Pancreas (tissue), 10 donors: ENCODE measurements around the gene FYN. TPM values are rescaled to one million over a fixed set of nuclear protein-coding genes. Genes with fewer than 3 reads are reported as not detected.

Experiments
- ATAC-seq, 4 donors: fragments of 200-7000 bp; cut with Tn5 transposase; one replicate each; pipeline versions ENCODE4 v1.8.0 to v1.9.1; 2020; ENCODE audit warnings: mild to moderate bottlenecking in 4 of 4, moderate library complexity in 4 of 4
- DNase-seq, 6 donors: peaks; one replicate each; pipeline ENCODE4 v3.0.0-alpha.2; 2020
- FAIRE-seq: peaks from 2 replicates; lab custom pipeline; 2012; peaks lifted over from hg19 to GRCh38; lab: Jason Lieb, UNC
- H3K27ac ChIP-seq, 4 donors: fragments of 200-600 bp; sonication (generic); 1 replicate in 3 of 4; 2 replicates in 1 of 4; pipeline versions ENCODE4 v1.5.0 to v1.8.0; 2020
- H3K27me3 ChIP-seq, 4 donors: fragments of 200-600 bp; one replicate each; pipeline ENCODE4 v1.8.0; 2021
- H3K36me3 ChIP-seq, 3 donors: fragments of 200-600 bp; sonication (generic) in 1 of 3; one replicate each; pipeline versions ENCODE4 v1.5.0 to v1.8.0; 2020 to 2021
- H3K4me1 ChIP-seq, 3 donors: fragments of 200-600 bp; one replicate each; pipeline ENCODE4 v1.8.0; 2021
- H3K4me3 ChIP-seq, 4 donors: fragments of 200-600 bp; sonication (generic) in 2 of 4; one replicate each; pipeline versions ENCODE4 v1.5.0 to v1.8.0; 2020 to 2021
- H3K9me3 ChIP-seq, 4 donors: fragments of 200-600 bp; one replicate each; pipeline ENCODE4 v1.8.0; 2021
- WGBS, 2 donors: extraction: QIAGEN DNeasy Blood & Tissue Kit; methylation state at CpG; one replicate each; pipeline ENCODE4 v1.1.7; 2013; 5-methylcytosine and 5-hydroxymethylcytosine counted together
- intact Hi-C, 3 donors: fragments of 100-400 bp; cut with DNase I; formaldehyde crosslinking; loops; one replicate each; pipeline versions ENCODE4 v1.11.1 to v1.14.2; 2022
- polyA plus RNA-seq, 2 donors: library from polyadenylated mRNA; stranded (reverse); fragments of 200-250 nt; gene quantifications; one replicate each; pipeline ENCODE4 v1.2.3, GENCODE V29; 2013
- total RNA-seq, 6 donors: library from RNA; stranded (reverse); fragmentation: NEBNext Ultra II Directional in 4 of 6; extraction: Animal tissue kit (Norgen Biotek cat#: 25700) in 4 of 6; gene quantifications; one replicate each; pipeline versions ENCODE4 v1.2.1 to v1.2.4, GENCODE V29; 2021 to 2023
- TF ChIP-seq, protein P1 (sequence below), 4 donors: fragments of 200-600 bp; sonication (generic) in 3 of 4; IDR thresholded peaks; one replicate each; pipeline versions ENCODE4 v1.5.0 to v1.8.0; 2021; ENCODE audit warnings: antibody characterized with exemption in 4 of 4
- donor health status: healthy with polysubstance abuse.
- donor health status: DM: no; HTN: no; CAD: no; lungs with moderate emphysema.
- donor health status: DM: no; HTN: no; CAD: no.
- donor health status: control.
- donor health status: control.
- donor health status: Bipolar disorder and iron deficiency.
- donor health status: DM: yes; HTN: yes; CAD: no.
- donor health status: DM: no; HTN: no; CAD: no.
- donor health status: DM: no; HTN: no; CAD: no.
- donor health status: DM: yes; HTN: yes; CAD: no.

The FYN gene
- total and polyA plus RNA-seq, 8 donors, result 6.4 to 21.7 (median 11.9) TPM

DNA sequence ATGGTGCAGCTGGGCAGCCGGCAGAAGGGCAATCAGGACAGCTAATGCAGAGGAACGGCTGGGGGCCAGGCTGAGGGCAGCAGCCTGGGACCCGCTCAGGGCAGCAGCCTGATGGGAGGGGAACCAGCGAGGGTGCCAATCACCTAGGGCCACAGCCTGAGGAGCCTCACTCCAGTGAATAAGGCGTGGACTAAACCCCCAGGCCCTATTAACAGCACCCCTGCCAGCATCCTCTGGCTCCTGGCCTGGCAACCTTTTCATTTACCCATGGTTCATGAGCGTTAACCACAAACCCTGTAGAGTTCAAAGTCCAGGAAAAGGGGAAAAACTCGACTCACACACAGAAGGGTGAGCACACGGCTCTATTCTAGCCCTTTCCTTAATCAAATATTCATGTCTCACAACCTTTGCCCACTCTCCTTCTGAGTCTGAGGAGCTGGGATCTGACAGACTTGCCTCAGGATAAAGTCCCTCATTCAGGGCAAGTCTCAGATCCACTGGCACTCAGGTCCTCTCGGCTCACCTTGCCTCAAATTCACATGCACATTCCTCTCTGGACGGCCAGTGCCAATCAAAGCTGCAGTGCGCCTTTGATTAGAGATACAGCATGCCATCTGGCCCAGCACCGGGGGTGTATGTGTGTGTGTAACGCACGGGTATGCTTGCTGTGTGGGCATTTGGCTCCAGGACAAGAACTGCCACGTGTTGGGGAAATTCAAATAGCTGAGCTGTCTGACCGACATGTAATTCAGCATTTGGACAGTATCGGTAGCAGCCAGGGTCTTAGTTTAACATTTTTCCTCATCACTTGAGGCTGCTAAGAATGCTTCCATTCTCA, 180.7 kb downstream of the FYN start:
- H3K4me1 ChIP-seq, result peaks cover 0 to 27% (median 0%) of the 10 kb centered on the region in 3 donors
- intact Hi-C loops, result no loop called here
- FAIRE-seq (no peak), DNase-seq (peak; percentile 62 to 81 (median 71)), ATAC-seq (peak; percentile 77 to 91 (median 86))
- H3K36me3 ChIP-seq, result no peaks in the 10 kb centered on the region
- TF ChIP-seq, protein P1, sequence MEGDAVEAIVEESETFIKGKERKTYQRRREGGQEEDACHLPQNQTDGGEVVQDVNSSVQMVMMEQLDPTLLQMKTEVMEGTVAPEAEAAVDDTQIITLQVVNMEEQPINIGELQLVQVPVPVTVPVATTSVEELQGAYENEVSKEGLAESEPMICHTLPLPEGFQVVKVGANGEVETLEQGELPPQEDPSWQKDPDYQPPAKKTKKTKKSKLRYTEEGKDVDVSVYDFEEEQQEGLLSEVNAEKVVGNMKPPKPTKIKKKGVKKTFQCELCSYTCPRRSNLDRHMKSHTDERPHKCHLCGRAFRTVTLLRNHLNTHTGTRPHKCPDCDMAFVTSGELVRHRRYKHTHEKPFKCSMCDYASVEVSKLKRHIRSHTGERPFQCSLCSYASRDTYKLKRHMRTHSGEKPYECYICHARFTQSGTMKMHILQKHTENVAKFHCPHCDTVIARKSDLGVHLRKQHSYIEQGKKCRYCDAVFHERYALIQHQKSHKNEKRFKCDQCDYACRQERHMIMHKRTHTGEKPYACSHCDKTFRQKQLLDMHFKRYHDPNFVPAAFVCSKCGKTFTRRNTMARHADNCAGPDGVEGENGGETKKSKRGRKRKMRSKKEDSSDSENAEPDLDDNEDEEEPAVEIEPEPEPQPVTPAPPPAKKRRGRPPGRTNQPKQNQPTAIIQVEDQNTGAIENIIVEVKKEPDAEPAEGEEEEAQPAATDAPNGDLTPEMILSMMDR (IDR thresholded peaks at IDR 0.05), result no peak
- 32 to 35% methylated on average over 17 of the region's 17 CpGs for WGBS, 2 donors
- peak overlapping the region in 3 of 4 donors; percentile 31 to 82 (median 65) for H3K27ac ChIP-seq
- no peaks in the 10 kb centered on the region for H3K27me3 ChIP-seq
- H3K4me3 ChIP-seq, result peak overlapping the region in 1 of 4 donors; percentile 6
- H3K9me3 ChIP-seq, result no peaks in the 10 kb centered on the region

DNA sequence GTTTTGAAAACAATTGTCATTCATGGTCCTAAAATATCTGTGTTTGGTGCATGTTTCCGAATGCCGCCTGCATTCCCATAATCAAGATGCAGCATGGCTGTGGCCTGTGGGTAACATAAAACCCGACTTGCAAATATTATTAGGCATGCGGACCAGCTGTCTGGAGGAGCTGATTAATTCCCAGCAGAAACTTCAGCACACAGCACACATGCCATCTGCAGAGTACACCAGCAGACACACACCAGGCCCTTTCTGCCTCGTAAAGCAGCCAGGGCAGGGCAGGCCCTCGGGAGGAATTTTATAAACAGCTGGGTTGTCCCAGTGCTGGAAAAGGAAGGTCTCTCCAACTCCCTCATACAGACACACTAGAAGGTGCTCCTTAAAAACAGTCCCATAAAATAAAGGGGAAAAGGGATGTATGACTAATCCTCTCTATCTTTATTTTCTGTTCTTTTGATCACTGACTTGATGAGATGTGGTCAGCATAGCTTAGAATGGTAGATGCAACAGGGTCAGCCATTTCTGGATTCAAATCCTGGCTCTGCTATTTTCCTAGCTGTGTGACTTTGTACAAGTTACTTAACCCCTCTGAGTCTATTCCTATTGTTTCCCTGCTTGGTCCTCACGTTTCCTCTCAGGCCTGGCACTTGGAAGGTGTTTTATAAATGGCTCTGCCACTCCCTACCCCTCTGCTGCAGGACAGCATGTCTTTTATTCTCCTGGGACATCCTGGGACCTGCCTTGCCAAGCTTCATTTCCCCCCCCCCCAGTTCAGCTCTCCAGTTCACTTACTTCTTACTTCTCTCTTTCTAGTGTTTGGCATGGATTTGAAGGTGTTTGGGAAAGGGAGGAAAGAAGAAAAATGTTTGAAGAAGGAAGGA, 181.7 kb downstream of the FYN start:
- no peak overlapping the region for H3K4me3 ChIP-seq
- H3K27me3 ChIP-seq, result no peaks in the 10 kb centered on the region
- H3K4me1 ChIP-seq, result peaks cover 0 to 33% (median 0%) of the 10 kb centered on the region in 3 donors
- WGBS, 2 donors, result 82 to 84% methylated on average over 7 of the region's 7 CpGs
- no peak for ATAC-seq
- H3K9me3 ChIP-seq, result no peaks in the 10 kb centered on the region
- H3K27ac ChIP-seq, result peak overlapping the region in 3 of 4 donors; percentile 31 to 82 (median 65)
- no peak for DNase-seq
- FAIRE-seq, result no peak
- H3K36me3 ChIP-seq, result no peaks in the 10 kb centered on the region
- TF ChIP-seq, protein P1 (IDR thresholded peaks at IDR 0.05), result no peak
- intact Hi-C loops, result no loop called here

DNA sequence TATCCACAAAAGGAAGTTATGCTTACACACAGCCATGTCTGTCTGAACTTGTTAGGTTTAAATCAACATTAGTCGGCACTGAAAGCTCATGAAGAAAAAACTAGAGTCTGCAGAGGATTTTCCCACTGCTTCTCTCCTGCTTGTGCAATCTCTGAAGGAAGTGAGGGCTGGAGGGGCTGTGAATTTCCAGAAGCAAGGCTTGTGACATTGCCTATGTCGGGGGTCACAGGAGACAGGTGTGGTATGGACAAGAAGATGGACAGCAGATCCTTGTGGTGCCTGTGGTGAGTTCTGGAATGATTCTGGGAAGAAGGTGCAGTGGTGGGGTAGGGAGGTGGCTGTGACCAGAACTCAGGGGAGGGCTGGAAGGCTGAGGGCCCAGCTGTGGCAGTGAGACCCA, 183.3 kb downstream of the FYN start:
- Histone ChIP-seq H3K36me3 (no peaks in the 10 kb centered on the region), H3K27ac (no peak overlapping the region), H3K27me3 (no peaks in the 10 kb centered on the region), H3K4me3 (no peak overlapping the region), H3K4me1 (peaks cover 0 to 36% (median 0%) of the 10 kb centered on the region in 3 donors), H3K9me3 (no peaks in the 10 kb centered on the region)
- TF ChIP-seq, protein P1 (IDR thresholded peaks at IDR 0.05), result no peak
- ATAC-seq (no peak), DNase-seq (no peak), FAIRE-seq (no peak)
- WGBS, 2 donors, result 61 to 67% methylated on average over 2 of the region's 2 CpGs
- intact Hi-C loops, result no loop called here

DNA sequence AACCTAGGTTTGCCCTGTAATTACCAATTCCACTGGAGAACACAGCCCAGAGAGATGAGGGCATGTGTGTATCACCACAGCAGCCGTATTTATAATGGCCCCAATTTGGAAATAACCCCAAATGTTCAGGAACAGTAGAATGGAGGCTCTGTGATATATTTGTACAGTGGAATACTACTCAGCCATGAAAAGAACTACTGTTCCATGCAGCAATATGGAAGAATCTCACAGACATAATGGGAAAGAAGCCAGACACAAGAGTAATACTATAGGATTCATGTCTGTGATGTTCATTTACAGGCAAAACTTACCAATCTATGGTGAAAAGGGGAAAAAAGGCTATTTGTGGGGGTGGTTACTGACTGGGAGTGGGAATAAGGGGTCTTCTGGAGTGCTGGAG, 183.8 kb downstream of the FYN start:
- Histone ChIP-seq H3K36me3 (no peaks in the 10 kb centered on the region), H3K4me3 (no peak overlapping the region), H3K4me1 (peaks cover 0 to 36% (median 0%) of the 10 kb centered on the region in 3 donors), H3K27me3 (no peaks in the 10 kb centered on the region), H3K27ac (no peak overlapping the region), H3K9me3 (no peaks in the 10 kb centered on the region)
- DNase-seq, result no peak
- FAIRE-seq, result no peak
- 98 to 100% methylated on average over 1 of the region's 1 CpG for WGBS, 2 donors
- intact Hi-C loops, result no loop called here
- no peak for ATAC-seq
- TF ChIP-seq, protein P1 (IDR thresholded peaks at IDR 0.05), result no peak
